ENCODE measurements around the gene MAGEB6.
"Not testable (repeated sequence)": the region's sequence is repeated elsewhere in the genome, so short reads cannot be mapped to it uniquely, and the experiment has no call there.

Gene MAGEB6

GRCh38 chrX:26192204-26192603 lies at the start of gene MAGEB6:
Gene MAGEB6 (plus strand): TSS chrX:26192440. CDS start chrX:26193847, 1,407 bp downstream.
- no peak for DNase-seq (ENCODE audit: low read depth)

- no peak for DNase-seq (ENCODE audit: low read depth)
Observed at GRCh38 chrX:26146024-26146423, 46.2 kb upstream of the MAGEB6 start.

- no peak for DNase-seq (ENCODE audit: low read depth)
Observed at GRCh38 chrX:26160301-26160700, 31.9 kb upstream of the MAGEB6 start, which contains the start of gene MAGEB6B. Gene MAGEB6B (plus strand): TSS chrX:26160601. CDS start chrX:26160601, 0 bp downstream.

DNA sequence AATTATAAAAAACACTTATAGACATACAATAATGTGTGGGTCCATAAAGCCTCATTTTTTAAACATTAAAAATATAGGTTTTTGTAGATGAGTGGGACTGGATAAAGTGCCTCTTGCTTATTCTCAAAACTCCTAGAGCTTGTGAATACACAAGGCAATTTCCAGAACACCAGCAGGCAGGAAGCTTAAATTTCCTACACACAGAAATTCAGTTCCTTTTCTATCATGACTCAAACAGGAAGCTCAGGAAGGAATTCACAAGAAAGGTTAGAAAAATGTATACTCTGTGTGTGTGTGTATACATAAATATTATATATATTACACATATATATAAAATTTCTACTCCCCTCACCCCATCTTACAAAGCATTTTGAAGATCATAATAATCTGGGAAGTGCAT lies 11.3 kb downstream of the MAGEB6 start:
- no peak for DNase-seq (ENCODE audit: low read depth)

GRCh38 chrX:26204717-26205116 lies 12.5 kb downstream of the MAGEB6 start:
- DNase-seq (ENCODE audit: low read depth), result not testable (repeated sequence)

DNA sequence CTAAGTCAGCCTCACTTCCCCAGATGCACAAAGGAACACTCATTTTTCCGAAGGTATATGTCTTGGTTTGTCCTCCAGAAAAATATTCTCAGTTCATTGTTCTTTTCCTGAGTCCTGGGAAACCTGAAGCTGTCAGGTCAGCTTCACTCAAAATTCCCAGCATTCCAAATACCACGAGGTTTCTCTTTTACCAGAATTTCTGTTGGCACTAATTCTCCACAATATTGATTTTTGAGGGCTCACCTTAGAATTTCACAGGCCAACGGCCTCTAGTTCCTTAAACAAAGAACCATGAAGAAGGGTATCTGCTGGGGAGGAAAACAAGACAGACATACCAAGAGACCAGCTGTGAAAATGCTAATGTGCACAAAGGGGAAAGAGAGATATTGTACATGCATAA lies 15.8 kb downstream of the MAGEB6 start:
- no peak for DNase-seq (ENCODE audit: low read depth)

- DNase-seq (ENCODE audit: low read depth), result no peak
Observed at GRCh38 chrX:26215869-26216268, 23.6 kb downstream of the MAGEB6 start, which contains the start of gene MAGEB5. Gene MAGEB5 (plus strand): TSS chrX:26216169. CDS start chrX:26217302, 1,133 bp downstream.

DNA sequence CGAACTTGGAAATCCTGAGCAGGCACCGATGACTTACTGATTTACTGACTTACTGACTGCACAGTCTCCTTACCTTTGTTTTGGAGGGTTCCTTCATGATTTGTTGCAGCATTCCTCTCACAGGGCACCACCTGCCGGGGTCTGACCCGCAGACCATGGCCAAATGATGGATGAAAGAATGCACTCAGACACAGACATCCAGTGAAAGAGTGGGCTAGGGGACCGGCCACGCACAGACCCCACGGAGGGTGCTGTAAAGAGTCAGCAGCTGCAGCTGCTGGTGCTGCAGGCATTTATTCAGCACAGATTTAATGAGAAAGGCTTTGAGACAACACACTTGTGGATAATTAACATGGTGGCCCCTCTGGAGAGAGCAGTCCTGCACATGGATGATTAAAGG lies 27.1 kb downstream of the MAGEB6 start:
- no peak for DNase-seq (ENCODE audit: low read depth)

- no peak for DNase-seq (ENCODE audit: low read depth)
Observed at GRCh38 chrX:26234177-26234576, 41.9 kb downstream of the MAGEB6 start.

Measured in stimulated activated CD8-positive, alpha-beta memory T cell treated with anti-CD3 and anti-CD28 coated beads, Interleukin-12 subunit alpha, Interleukin-12 subunit beta, amount 100 ng/mL, for 4 hours (primary cell).